ENCODE measurements around the gene CYP27A1. TPM values are rescaled to one million over a fixed set of nuclear protein-coding genes. Genes with fewer than 3 reads are reported as not detected.

Gene CYP27A1
- total RNA-seq, 1 experiment from 2014 or later = 1.2 TPM

DNA sequence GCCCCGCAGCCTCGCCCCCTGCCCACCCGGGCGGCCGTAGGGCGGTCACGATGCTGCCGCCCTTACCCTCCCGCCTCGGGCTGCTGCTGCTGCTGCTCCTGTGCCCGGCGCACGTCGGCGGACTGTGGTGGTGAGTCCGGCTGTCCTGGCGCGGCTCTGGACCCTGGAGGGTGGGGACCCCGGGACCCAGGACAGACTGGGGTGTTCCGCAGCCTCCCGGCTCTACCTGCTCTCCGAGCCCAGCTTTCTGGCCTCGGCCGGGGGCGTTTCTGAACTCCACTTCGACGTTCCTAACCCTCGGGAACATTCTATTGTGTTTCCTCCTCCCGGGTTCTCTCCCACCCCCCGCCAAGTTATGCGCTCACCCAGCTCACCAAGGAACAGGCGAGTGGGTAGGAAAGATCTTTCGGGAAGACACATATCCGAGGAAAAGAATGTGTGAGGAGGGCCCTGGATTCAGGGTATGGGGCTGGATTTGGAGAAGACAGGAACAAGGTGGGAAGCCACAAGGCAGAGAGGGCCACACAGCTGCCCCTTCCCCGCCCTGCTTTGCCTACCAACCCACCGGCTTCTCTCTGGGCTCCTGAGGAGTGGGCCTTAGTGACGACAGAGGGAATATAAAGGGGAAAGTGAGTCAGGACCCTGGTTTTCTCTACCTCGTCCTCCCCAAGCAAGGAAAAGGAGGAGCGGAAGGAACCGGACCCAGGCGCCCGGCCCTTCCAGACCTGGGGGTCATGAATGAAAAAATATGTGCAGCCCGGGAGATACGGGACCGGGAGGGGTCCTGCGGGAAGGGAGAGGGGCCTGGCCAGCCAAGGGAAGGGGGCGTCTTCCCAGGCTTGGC, 78.3 kb downstream of the CYP27A1 start:
- DNase-seq (ENCODE audit: low spot score) = no peak
- intact Hi-C loops (cut with micrococcal nuclease; ENCODE audit: unreplicated experiment) = loop anchor here (10.0 kb wide), 2 partner anchors 295 to 435 kb away; no protein-coding TSS in a partner anchor
- TF ChIP-seq, protein P1, sequence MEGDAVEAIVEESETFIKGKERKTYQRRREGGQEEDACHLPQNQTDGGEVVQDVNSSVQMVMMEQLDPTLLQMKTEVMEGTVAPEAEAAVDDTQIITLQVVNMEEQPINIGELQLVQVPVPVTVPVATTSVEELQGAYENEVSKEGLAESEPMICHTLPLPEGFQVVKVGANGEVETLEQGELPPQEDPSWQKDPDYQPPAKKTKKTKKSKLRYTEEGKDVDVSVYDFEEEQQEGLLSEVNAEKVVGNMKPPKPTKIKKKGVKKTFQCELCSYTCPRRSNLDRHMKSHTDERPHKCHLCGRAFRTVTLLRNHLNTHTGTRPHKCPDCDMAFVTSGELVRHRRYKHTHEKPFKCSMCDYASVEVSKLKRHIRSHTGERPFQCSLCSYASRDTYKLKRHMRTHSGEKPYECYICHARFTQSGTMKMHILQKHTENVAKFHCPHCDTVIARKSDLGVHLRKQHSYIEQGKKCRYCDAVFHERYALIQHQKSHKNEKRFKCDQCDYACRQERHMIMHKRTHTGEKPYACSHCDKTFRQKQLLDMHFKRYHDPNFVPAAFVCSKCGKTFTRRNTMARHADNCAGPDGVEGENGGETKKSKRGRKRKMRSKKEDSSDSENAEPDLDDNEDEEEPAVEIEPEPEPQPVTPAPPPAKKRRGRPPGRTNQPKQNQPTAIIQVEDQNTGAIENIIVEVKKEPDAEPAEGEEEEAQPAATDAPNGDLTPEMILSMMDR (conservative IDR thresholded peaks at IDR 0.05; ENCODE audit: low read depth, low read length) = no peak
- peak; percentile 64 for TF ChIP-seq EZH2 (IDR thresholded peaks at IDR 0.05; ENCODE audit: borderline replicate concordance, low read depth, low read length, poor library complexity, severe bottlenecking)
- CTCF ChIA-PET = interaction anchor here (0.9 to 2.1 kb wide), 5 partner anchors 13 to 38 kb away, joined by 5 to 13 read pairs (median 7); no protein-coding TSS in a partner anchor
- H3K27me3 ChIP-seq (replicated peaks; ENCODE audit: insufficient read depth, low read depth, low read length, poor library complexity) = peaks cover 23% of the 10 kb centered on the region
- peaks cover 12% of the 10 kb centered on the region for H3K4me1 ChIP-seq (ENCODE audit: insufficient read depth, low read length, poor library complexity, severe bottlenecking)
- POLR2A ChIA-PET (ENCODE audit: low non-redundant PET) = interaction anchor here (0.5 to 0.6 kb wide), 3 partner anchors 10 to 228 kb away, joined by 3 read pairs; no protein-coding TSS in a partner anchor
- no TSS peak for BruUV-seq (replicated peaks)
- H3K9me3 ChIP-seq (ENCODE audit: low read depth, low read length, poor library complexity, severe bottlenecking) = no peaks in the 10 kb centered on the region
- H3K4me3 ChIP-seq (ENCODE audit: low read depth, low read length, poor library complexity, severe bottlenecking) = peak overlapping the region; percentile 40
- H3K36me3 ChIP-seq (ENCODE audit: insufficient read depth, low read length, poor library complexity, severe bottlenecking) = no peaks in the 10 kb centered on the region
- H3K27ac ChIP-seq (ENCODE audit: low read depth, low read length, poor library complexity, severe bottlenecking) = no peak overlapping the region

DNA sequence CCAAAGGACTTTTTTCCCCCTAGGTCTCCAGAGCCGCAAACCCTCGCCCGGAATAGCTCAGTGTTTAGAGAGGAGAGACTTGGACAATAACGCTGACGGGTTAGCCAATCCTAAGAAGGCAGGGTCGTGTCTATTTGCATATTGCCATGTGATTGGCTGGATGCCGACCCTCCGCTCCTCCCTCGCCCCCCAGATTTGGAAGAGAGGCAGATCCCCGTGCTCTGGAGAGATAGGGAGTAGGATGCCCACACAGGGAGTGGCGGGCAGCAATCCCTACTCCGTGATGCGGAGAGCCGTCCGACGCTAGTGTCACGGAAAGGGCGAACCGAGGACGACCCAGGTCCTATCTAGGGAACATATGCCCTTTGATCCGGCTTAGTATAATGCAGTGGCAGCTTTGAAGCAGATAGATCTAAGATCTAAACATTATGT, 79.0 kb downstream of the CYP27A1 start:
- H3K4me3 ChIP-seq (ENCODE audit: low read depth, low read length, poor library complexity, severe bottlenecking) = no peak overlapping the region
- no peaks in the 10 kb centered on the region for H3K36me3 ChIP-seq (ENCODE audit: insufficient read depth, low read length, poor library complexity, severe bottlenecking)
- intact Hi-C loops (cut with micrococcal nuclease; ENCODE audit: unreplicated experiment) = no loop called here
- peaks cover 12% of the 10 kb centered on the region for H3K4me1 ChIP-seq (ENCODE audit: insufficient read depth, low read length, poor library complexity, severe bottlenecking)
- CTCF ChIA-PET = interaction anchor here (0.6 to 1.5 kb wide), 5 partner anchors 13 to 37 kb away, joined by 3 to 13 read pairs (median 7); no protein-coding TSS in a partner anchor
- DNase-seq (ENCODE audit: low spot score) = peak; percentile 97
- no TSS peak for BruUV-seq (replicated peaks)
- H3K27me3 ChIP-seq (replicated peaks; ENCODE audit: insufficient read depth, low read depth, low read length, poor library complexity) = peaks cover 23% of the 10 kb centered on the region
- H3K9me3 ChIP-seq (ENCODE audit: low read depth, low read length, poor library complexity, severe bottlenecking) = no peaks in the 10 kb centered on the region
- POLR2A ChIA-PET (ENCODE audit: low non-redundant PET) = interaction anchor here (0.5 to 0.6 kb wide), 3 partner anchors 10 to 229 kb away, joined by 3 read pairs; no protein-coding TSS in a partner anchor
- no peak for TF ChIP-seq EZH2 (IDR thresholded peaks at IDR 0.05; ENCODE audit: borderline replicate concordance, low read depth, low read length, poor library complexity, severe bottlenecking)
- TF ChIP-seq, protein P1 (conservative IDR thresholded peaks at IDR 0.05; ENCODE audit: low read depth, low read length) = no peak
- no peak overlapping the region for H3K27ac ChIP-seq (ENCODE audit: low read depth, low read length, poor library complexity, severe bottlenecking)

DNA sequence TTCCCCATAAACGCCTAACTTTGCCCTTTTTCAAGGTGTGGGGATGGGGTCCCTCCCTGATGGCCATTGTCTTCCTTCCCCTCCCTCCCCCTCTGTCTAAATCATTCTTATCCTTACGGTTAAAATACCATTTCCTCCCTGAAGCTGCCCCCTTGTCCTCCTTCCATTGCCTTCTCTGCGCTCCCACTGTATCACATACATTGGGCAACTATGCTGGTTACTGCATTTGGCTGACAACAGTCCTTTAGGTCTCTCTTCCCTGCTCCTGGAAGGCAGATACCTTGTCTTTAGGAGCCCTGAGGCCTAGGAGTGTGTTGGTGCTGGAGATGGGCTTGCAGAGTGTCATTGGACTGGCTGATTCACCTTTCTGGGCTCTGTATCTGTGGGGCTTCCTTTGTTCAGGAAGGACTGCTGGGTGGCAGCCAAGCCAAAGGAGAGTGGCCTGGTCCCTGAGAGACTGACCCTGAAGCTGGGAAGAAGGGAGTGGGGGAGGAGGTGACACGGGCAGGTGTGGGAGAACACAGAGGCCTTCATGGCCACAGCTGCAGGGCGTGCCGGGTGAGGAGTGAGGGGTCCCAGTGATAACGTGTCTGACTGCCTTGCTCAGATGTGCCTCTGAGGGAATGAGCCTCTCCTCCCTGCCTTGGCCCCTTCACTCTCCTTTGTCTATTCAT, 79.8 kb downstream of the CYP27A1 start:
- intact Hi-C loops (cut with micrococcal nuclease; ENCODE audit: unreplicated experiment) = no loop called here
- no peak overlapping the region for H3K27ac ChIP-seq (ENCODE audit: low read depth, low read length, poor library complexity, severe bottlenecking)
- H3K4me1 ChIP-seq (ENCODE audit: insufficient read depth, low read length, poor library complexity, severe bottlenecking) = peaks cover 12% of the 10 kb centered on the region
- no peaks in the 10 kb centered on the region for H3K36me3 ChIP-seq (ENCODE audit: insufficient read depth, low read length, poor library complexity, severe bottlenecking)
- DNase-seq (ENCODE audit: low spot score) = no peak
- no TSS peak for BruUV-seq (replicated peaks)
- H3K27me3 ChIP-seq (replicated peaks; ENCODE audit: insufficient read depth, low read depth, low read length, poor library complexity) = peaks cover 27% of the 10 kb centered on the region
- TF ChIP-seq, protein P1 (conservative IDR thresholded peaks at IDR 0.05; ENCODE audit: low read depth, low read length) = no peak
- TF ChIP-seq EZH2 (IDR thresholded peaks at IDR 0.05; ENCODE audit: borderline replicate concordance, low read depth, low read length, poor library complexity, severe bottlenecking) = no peak
- no peaks in the 10 kb centered on the region for H3K9me3 ChIP-seq (ENCODE audit: low read depth, low read length, poor library complexity, severe bottlenecking)
- ChIA-PET CTCF (interaction anchor here (1.5 kb wide), 1 partner anchor 15 kb away, joined by 13 read pairs; no protein-coding TSS in a partner anchor), POLR2A (ENCODE audit: low non-redundant PET) (no interaction called here)
- H3K4me3 ChIP-seq (ENCODE audit: low read depth, low read length, poor library complexity, severe bottlenecking) = no peak overlapping the region

Measured in A673 (cell line).